ENCODE measurements around the gene OST4.
"Not testable (repeated sequence)": the region's sequence is repeated elsewhere in the genome, so short reads cannot be mapped to it uniquely, and the experiment has no call there.

Gene OST4

DNA sequence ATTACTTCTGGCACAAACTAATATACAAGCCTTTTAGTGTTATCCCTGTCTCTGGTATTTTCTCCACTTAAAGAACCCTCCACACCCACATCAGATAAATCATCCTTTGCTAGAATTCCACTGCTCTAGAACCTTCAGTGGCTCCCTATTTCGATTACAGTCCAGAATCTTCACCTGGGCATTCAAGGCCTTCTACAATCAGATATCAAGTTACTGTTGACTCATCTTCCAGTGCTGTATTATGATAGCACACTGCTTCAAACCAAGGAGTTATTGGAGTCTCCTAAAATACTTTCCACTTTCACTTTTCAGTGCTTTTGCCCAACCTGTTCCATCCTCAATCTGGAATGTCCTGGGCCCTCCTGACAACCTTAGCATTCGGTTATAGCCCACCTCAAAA is 44.1 kb upstream of the OST4 start:
- Histone ChIP-seq H4K20me1 (ENCODE audit: insufficient read depth) (no peaks in the 10 kb centered on the region), H3K27ac (no peak overlapping the region), H3K36me3 (ENCODE audit: insufficient read depth) (no peaks in the 10 kb centered on the region), H3K79me2 (ENCODE audit: insufficient read depth, low read depth) (no peaks in the 10 kb centered on the region), H3K4me3 (IDR thresholded peaks at IDR 0.05; ENCODE audit: insufficient read depth, low read depth, low read length) (no peak overlapping the region), H3K27me3 (ENCODE audit: insufficient read depth, low read depth) (no peaks in the 10 kb centered on the region), H3K9ac (no peak overlapping the region), H3K4me2 (no peak overlapping the region), H3K4me1 (ENCODE audit: low read depth, poor library complexity, severe bottlenecking) (no peaks in the 10 kb centered on the region), H2AFZ (ENCODE audit: low read depth) (no peak overlapping the region)
- TF ChIP-seq, protein P1, sequence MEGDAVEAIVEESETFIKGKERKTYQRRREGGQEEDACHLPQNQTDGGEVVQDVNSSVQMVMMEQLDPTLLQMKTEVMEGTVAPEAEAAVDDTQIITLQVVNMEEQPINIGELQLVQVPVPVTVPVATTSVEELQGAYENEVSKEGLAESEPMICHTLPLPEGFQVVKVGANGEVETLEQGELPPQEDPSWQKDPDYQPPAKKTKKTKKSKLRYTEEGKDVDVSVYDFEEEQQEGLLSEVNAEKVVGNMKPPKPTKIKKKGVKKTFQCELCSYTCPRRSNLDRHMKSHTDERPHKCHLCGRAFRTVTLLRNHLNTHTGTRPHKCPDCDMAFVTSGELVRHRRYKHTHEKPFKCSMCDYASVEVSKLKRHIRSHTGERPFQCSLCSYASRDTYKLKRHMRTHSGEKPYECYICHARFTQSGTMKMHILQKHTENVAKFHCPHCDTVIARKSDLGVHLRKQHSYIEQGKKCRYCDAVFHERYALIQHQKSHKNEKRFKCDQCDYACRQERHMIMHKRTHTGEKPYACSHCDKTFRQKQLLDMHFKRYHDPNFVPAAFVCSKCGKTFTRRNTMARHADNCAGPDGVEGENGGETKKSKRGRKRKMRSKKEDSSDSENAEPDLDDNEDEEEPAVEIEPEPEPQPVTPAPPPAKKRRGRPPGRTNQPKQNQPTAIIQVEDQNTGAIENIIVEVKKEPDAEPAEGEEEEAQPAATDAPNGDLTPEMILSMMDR (conservative IDR thresholded peaks at IDR 0.05; ENCODE audit: low read depth, low read length): no peak

DNA sequence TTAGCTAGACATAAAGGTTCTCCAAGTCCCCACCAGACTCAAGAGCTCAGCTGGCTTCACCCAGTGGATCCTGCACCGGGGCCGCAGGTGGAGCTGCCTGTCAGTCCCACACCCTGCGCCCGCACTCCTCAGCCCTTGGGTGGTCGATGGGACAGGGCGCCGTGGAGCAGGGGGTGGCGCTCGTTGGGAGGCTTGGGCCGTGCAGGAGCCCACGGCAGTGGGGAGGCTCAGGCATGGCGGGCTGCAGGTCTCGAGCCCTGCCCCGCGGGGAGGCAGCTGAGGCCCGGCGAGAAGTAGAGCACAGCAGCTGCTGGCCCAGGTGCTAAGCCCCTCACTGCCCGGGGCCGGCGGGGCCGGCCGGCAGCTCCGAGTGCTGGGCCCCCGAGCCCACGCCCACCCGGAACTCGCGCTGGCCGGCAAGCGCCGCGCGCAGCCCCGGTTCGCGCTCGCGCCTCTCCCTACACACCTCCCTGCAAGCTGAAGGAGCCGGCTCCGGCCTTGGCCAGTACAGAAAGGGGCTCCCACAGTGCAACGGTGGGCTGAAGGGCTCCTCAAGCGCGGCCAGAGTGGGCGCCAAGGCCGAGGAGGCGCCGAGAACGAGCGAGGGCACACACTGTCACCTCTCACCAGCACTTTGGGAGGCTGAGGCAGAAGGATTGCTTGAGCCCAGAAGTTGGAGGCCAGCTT is 40.1 kb upstream of the OST4 start:
- H3K79me2 ChIP-seq (ENCODE audit: insufficient read depth, low read depth); H3K4me2 ChIP-seq; H3K4me3 ChIP-seq (IDR thresholded peaks at IDR 0.05; ENCODE audit: insufficient read depth, low read depth, low read length); H2AFZ ChIP-seq (ENCODE audit: low read depth); H3K27me3 ChIP-seq (ENCODE audit: insufficient read depth, low read depth); H3K27ac ChIP-seq; H3K4me1 ChIP-seq (ENCODE audit: low read depth, poor library complexity, severe bottlenecking); H4K20me1 ChIP-seq (ENCODE audit: insufficient read depth); H3K9ac ChIP-seq; H3K36me3 ChIP-seq (ENCODE audit: insufficient read depth): not testable (repeated sequence)

DNA sequence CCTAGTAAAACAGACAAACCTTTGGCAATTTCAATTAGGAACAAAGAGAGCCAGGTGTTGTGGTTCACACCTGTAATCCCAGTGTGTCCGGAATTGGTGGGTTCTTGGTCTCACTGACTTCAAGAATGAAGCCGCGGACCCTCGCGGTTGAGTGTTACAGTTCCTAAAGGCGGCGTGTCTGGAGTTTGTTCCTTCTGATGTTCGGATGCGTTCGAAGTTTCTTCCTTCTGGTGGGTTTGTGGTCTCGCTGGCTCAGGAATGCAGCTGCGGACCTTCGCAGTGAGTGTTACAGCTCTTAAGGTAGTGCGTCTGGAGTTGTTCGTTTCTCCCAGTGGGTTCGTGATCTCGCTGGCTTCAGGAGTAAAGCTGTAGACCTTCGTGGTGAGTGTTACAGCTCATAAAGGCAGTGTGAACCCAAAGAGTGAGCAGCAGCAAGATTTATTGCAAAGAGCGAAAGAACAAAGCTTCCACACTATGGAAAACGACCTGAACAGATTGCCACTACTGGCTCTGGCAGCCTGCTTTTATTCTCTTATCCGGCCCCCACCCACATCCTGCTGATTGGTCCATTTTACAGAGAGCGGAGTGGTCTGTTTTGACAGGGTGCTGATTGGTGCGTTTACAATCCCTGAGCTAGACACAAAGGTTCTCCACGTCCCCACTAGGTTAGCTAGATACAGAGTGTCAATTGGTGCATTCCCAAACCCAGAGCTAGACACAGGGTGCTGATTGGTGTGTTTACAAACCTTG is 39.3 kb upstream of the OST4 start:
- H3K4me3 ChIP-seq (IDR thresholded peaks at IDR 0.05; ENCODE audit: insufficient read depth, low read depth, low read length); H2AFZ ChIP-seq (ENCODE audit: low read depth); H3K4me2 ChIP-seq: not testable (repeated sequence)

DNA sequence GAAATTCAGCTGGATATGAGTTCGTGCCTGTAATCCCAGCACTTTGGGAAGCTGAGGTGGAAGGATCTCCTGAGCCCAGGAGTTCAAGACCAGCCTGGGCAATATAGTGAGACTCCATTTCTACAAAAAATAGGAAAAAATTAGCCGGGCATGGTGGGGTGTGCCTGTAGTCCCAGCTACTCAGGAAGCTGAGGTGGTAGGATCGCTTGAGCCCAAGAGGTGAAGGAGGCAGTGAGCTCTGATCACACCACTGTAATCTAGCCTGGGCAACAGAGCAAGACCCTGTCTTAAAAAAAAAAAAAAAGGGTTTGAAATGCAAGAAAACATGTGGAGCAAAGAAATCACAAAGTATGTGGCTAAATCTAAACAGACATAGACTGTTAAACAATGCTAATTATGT is 37.6 kb upstream of the OST4 start:
- H3K4me1 ChIP-seq (ENCODE audit: low read depth, poor library complexity, severe bottlenecking): peaks cover 10% of the 10 kb centered on the region
- H3K27ac ChIP-seq: no peak overlapping the region
- no peaks in the 10 kb centered on the region for H3K27me3 ChIP-seq (ENCODE audit: insufficient read depth, low read depth)
- H3K4me3 ChIP-seq (IDR thresholded peaks at IDR 0.05; ENCODE audit: insufficient read depth, low read depth, low read length): no peak overlapping the region
- no peak overlapping the region for H3K4me2 ChIP-seq
- no peak overlapping the region for H2AFZ ChIP-seq (ENCODE audit: low read depth)
- H3K9ac ChIP-seq: no peak overlapping the region
- no peaks in the 10 kb centered on the region for H4K20me1 ChIP-seq (ENCODE audit: insufficient read depth)
- TF ChIP-seq, protein P1 (conservative IDR thresholded peaks at IDR 0.05; ENCODE audit: low read depth, low read length): no peak
- H3K79me2 ChIP-seq (ENCODE audit: insufficient read depth, low read depth): no peaks in the 10 kb centered on the region
- H3K36me3 ChIP-seq (ENCODE audit: insufficient read depth): no peaks in the 10 kb centered on the region

More for the DNA sequence above, 39.3 kb upstream of the OST4 start:
- H3K27ac ChIP-seq; H3K4me1 ChIP-seq (ENCODE audit: low read depth, poor library complexity, severe bottlenecking); H3K36me3 ChIP-seq (ENCODE audit: insufficient read depth); H3K9ac ChIP-seq; H3K27me3 ChIP-seq (ENCODE audit: insufficient read depth, low read depth); H4K20me1 ChIP-seq (ENCODE audit: insufficient read depth); H3K79me2 ChIP-seq (ENCODE audit: insufficient read depth, low read depth): not testable (repeated sequence)

DNA sequence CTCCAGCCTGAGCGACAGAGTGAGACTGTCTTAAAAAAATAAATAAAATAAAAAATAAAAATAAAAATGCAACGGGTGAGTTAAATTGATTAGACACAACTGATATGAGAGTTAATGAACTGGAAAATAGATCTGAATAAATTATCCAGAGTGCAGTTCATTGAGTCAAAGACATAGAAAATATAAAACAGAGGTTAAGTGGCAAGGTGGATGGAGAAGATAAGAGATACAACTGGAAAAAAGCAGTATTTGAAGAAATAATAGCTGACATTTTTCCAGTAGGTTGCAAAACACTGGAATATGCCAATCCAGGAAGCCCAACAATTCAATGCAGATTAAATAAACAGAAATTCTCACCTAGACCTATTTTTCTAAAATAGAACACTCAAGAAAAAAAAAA is 36.8 kb upstream of the OST4 start:
- no peaks in the 10 kb centered on the region for H3K36me3 ChIP-seq (ENCODE audit: insufficient read depth)
- H3K27ac ChIP-seq: no peak overlapping the region
- H4K20me1 ChIP-seq (ENCODE audit: insufficient read depth): no peaks in the 10 kb centered on the region

More for the DNA sequence above, 36.8 kb upstream of the OST4 start:
- Histone ChIP-seq H3K4me2 (no peak overlapping the region), H3K79me2 (ENCODE audit: insufficient read depth, low read depth) (no peaks in the 10 kb centered on the region), H2AFZ (ENCODE audit: low read depth) (no peak overlapping the region), H3K27me3 (ENCODE audit: insufficient read depth, low read depth) (no peaks in the 10 kb centered on the region), H3K9ac (no peak overlapping the region), H3K4me3 (IDR thresholded peaks at IDR 0.05; ENCODE audit: insufficient read depth, low read depth, low read length) (no peak overlapping the region), H3K4me1 (ENCODE audit: low read depth, poor library complexity, severe bottlenecking) (peaks cover 10% of the 10 kb centered on the region)
- TF ChIP-seq, protein P1 (conservative IDR thresholded peaks at IDR 0.05; ENCODE audit: low read depth, low read length): no peak
